Measurements from ENCODE around the gene TPRG1.

The TPRG1 gene

DNA sequence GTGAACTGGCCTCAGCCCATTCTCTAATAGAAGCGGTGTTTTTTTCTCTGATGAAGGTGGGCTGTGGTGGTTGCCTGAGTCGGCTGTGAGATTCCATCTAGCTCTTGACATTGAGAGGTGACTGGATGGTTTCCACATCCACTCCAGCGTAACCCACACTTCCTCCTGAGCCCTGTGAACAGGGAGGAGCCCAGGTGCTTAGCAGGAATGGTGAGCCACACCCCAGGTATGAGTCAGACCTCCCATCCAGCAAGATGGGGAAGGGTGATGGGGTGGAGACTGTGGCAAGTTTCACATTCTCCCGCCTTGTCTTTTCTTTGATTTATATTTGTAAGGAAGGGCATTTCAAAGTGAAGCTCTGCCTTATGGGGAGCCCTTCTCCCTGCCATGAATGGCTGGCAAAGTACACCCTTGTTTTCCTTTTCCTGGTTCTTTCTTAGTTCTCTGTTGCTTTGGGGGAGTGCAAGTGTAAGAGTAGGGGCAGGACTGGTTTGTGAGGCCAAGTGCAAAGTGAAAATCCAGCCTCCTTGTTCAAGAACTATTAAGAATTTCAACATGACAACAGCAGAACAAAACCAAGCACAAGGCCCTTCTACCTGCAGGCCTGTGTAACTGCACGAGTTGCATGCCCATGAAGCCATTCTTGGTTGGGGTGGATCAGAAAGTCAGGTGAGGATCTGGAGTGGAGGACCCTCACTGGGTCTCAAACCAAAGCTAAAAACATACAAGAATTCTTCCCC lies 4.6 kb upstream of the TPRG1 start:
- no peak for DNase-seq

DNA sequence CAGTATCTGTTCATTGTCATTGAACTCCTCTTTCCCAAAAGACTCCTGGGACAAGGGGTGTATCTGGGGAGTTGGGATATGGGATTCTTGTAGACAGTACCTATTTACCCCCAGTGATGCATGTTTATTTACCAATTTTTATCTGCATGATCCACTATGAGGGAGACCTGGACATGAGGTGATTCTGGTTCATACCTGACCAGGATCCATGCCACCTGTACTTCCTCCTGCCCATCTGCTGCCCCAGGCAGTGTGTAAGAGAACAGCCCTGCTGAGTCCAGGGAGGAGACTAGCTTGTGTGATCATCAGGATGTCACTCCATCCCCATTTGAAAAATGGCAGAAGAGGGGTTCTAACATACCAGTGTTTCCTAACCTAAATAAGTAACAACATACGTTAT lies 3.1 kb upstream of the TPRG1 start:
- no peak for DNase-seq

DNA sequence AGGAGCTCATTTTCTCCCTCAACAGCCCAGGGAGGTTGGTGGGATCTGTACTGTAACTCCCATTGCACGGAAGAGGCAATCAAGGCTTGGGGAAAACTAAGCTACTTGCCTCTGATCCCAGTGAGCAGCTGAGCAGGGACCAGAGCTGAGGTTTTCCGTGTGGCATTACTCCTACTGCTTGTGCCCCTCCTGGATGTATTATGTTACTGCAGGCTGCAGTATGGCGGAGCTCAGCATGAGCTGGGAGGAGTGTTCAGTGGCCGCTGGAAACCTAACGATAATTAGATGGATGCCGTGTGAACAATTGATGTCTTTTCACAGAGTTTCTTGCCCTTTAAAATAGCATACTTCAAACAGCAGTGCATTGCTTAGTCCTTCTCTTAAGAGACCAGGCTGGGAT lies 2.0 kb upstream of the TPRG1 start:
- DNase-seq: no peak

DNA sequence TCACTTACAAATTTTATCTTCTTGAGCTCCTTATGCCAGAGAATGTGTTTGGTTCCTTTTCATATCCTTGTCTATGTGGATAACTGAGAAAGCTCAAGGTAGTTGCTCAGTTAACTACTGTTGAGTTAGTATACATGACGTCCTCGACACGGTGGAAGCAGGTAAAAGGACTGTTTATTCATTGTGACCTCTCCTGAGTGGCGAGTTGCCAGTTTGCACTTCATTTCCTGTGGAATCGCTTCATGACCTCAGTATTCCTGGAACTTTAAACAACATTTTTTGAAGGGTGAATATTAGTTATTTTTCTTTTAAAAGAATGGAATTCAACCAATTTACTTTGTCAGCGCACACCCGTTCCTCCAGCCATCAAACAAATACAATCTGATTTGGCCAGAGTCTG lies 1.2 kb upstream of the TPRG1 start:
- no peak for DNase-seq

DNA sequence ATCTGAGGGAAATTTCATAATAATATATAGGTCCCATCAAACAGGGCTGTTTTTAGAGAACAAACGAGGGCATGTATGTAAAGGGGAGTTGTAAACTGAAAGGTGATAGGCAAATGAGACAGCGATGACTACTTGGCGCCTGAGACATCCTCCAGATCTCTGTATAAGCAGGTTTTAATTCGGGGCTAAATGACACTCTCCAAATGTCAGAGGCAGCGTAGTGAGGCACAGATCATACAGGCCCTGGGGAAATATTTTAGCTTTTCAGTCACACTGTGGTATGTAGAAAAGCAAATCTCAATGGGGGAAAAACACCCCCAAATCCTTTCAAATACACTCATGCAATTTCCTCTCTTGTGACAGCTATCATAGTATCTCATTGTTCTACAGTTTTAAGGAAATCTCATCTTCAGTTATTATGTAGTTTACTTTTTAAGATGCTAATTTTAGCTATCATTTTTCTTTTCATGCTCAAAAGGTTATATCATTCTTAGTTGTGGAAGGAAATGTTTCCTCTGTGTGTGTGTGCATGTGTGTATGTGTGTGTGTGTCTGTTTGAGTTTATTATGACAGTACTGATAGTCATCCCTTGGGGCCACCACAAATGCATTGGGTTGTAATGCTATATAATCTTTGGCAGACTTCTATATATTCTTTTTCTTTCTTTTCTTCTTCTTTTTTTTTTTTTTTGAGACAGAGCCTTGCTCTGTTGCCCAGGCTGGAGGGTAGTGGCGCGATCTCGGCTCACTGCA lies 1.1 kb downstream of the TPRG1 start:
- DNase-seq: no peak

DNA sequence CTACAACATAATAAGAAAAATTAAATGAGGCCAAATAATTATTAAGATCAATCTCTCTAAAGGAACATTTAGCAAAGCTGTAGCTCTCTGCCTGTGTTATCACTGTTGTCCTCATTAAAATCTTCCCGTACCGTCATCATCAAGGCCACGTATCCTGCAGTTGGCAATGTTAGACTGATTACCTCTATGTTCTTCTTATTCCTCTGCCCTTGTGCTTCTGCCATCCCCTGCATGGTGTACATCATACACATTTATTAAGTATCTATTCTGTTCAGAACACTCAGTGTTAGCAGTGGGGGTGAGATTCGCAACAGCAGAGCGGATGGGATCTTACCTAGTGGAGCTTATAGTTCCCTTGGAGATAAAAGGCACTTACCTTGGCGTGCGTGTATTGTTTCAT lies 12.8 kb downstream of the TPRG1 start:
- no peak for DNase-seq

DNA sequence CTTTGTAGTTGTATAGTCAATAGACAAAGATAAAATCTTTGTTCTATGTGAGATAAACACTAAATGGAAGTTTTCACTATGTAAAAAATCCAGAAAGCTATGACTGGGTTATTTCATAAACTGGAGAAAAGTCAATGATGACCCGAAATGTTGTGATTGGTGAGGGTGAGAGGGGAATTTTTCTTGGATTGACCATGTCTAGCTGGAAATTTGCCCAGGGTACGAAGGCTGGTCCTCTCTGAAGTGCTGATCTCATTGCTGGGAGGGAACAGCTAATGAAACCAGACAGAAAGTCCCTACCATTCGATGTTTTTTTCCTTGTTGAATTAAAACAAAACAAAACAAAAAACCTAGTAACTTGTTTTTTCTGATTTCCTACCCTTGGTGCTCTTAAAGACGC lies 14.3 kb downstream of the TPRG1 start:
- DNase-seq: no peak

DNA sequence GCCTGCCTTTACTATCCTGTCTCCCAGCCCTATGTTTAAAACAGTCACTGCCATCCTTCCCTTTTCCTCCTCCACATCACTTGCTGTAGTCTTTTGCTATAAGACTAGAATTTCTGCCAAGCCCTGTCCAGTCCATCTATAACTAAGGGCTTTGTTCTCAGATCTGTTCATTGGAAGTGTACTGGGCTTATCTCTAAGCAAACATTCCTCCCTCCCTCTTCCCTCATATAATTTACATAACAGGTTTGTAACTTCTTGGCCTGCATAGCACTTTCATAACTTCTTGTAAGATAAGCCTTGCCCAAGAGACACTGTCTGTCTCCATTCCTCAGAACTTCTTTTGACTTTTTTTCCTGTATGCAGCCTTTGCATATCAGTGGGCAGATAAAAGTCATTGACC lies 16.7 kb downstream of the TPRG1 start:
- no peak for DNase-seq

DNA sequence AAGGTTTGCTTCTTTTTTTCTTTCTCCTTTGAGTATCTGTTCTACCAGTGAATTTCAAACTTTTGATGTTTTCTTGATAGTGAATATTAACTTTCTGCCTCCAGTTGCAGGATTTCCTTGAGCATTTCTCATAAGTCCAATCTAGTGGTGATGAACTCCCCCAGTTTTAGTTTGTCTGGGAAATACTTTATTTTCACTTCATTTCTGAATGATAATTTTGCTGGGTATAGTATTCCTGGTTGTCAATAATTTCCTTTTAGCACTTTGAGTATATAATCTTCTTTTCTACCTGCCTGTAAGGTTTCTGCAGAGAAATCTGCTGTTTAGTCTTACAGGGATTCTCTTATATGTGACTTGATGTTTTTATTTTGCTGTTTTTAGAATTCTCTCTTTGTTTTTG lies 21.0 kb downstream of the TPRG1 start:
- no peak for DNase-seq

DNA sequence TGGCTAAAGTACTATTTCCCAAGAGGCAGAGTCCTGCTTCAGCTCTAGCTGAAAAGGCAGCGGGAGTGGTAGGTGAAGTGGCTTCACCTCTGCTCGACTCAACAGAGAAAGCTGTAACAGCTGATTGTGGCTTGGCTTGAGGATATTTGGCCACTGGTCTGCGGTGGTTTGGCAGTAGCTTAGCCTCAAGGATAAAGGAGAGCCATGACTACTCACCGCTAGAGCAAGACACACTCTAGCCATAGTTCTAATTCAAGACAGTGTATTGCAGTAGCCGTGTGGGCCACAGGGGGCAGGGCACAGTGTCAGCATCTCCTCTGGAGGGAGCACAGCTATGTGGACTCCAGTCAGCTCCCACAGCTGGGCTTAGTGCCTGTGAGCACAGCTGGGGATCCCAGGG lies 23.5 kb downstream of the TPRG1 start:
- DNase-seq: no peak

DNA sequence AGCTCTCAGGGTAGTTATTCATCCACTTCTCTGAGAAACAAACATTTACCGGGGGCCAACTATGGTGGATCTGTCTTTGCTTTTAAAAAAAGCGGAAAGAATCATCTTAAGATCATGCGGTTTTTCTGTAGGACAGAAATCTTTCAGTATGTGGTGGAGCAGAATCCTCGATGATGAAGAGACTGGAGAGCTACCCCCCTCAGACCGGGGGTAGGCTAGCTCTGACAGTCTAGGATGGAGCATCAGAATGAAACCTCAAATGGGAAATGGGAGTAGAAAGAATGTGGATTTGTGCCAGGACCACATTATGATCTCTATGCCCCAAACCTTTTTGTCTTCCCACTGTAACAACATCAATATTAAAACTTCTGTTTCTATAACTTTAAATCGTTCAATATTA lies 30.3 kb downstream of the TPRG1 start:
- DNase-seq: no peak

DNA sequence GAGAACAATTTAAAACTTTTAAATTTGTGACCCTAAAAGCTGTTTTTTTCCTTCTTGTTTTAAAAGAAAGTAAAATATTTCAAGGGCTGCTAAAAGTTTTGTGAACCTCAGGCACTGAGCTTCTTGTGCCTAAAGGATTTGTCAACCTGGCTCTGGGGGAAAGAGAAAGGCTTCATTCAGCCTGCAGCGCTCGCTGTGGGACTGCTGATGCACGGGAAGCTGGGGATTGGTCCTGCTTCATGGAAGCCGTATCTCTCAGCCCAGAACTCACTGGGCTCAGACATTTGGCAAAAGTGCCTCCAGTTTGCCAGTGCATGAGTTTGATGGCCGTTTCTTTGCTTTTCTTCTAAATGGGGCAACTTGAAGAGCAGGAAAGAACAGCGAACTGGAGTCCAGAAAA lies 30.8 kb downstream of the TPRG1 start:
- no peak for DNase-seq

DNA sequence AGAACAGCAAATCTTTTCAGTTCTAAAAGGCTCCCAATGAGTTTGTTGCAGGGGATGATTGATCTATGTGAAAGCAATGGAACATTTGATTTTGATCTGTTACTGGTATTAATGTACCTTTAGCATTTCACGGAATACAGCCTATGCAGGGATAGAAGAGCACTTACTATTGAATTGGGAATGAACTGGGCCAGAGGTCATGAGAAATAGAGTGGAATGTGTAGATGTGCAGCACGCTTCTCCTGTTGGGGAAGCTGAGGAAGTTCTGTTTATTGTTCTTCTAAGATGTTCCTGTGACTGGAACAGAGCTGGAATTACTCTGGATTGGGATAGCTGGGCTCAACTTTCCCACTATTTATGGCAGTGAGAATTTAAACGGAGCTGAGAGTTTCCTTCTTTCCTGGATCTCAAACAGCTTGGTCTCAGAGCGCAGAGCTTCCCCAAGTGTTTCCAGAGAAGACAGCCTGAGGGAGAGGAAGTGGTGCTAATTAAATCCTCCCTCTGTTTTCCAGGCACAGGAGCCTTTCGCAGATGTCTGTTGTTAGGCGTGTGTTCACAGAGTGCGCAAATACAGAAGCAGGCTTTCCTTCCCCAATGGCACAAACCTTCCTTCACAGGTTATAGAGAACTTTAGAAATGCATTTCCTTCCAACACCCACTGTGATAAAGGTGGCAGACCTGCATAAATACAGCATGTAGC lies 32.5 kb downstream of the TPRG1 start:
- DNase-seq: no peak

DNA sequence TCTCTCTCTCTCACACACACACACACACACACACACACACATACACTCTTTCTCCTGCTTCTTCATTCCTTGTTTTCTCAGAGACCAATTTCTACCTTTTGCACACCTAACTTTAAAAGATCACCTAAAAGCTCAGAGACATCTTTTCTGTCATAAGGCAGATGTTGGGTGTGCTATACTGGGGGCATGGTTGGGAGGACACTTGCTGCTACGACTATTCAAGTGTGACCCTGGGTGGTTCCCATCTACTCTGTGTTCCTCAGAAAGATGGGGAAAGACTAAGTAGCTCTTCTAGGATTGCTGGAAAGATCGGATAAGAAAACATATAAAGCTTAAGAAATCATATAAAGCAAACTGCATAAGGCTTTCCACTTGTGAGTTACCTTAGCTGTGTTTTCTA lies 33.2 kb downstream of the TPRG1 start:
- DNase-seq: no peak

DNA sequence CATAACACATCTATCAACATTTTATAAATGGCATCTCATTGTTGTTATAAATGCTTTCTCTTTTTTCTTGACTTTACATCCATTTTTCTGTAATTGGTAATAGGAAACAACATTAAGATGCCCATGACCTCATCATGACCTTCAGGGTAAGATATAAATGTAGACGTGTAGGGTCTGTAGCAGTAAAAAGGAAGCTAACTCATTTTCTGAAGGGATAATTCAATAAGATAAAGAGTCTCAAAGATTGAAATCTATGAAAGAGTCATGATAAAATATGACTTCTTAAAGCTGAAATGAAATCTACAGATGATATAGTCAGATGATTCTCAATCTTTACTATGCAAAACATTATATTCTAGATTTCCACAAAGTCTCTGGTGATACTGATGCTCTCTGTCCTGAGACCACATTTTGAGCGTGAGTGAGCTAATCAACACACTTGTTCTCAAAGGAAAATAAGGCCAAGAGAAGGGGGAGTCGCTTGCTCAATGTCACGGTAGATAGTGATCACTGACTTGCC lies 38.5 kb downstream of the TPRG1 start:
- DNase-seq: no peak

DNA sequence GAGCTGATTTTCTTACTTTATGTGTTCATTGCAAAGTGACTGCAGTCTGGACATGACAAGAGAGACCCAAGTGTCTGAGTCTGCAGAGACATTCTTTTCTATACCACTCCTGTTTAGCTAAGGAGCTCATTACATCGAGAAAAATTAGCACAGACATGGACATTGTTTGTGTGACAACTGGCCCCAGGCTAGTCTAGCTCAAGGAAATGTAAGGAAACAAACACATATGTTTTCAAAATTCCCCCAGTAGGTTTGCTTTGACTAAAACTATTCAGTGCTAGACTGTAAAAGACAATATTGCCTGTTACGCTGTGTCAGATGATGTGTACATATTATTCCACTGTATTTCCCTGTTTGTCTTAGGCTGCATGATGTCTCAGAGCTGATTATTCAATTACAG lies 40.9 kb downstream of the TPRG1 start:
- no peak for DNase-seq

DNA sequence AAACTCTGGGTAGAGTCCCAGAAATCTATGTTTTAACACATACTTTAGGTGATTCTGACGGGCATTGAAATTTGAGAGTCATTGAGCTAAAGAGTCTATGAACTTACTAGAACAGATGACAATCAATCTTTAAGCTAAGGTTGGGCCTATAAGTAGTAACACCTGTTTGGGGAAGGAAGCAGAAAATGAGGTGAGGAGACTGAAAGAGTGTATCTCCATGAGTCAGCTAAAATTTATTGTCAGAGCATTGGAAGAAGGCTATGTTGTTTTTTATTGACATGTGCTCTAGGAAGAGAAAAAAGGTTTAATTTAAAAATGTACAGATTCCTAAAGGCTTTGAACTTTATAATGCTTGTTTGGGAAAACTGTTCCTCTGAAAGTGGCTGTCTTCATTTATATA lies 42.9 kb downstream of the TPRG1 start:
- DNase-seq: no peak

DNA sequence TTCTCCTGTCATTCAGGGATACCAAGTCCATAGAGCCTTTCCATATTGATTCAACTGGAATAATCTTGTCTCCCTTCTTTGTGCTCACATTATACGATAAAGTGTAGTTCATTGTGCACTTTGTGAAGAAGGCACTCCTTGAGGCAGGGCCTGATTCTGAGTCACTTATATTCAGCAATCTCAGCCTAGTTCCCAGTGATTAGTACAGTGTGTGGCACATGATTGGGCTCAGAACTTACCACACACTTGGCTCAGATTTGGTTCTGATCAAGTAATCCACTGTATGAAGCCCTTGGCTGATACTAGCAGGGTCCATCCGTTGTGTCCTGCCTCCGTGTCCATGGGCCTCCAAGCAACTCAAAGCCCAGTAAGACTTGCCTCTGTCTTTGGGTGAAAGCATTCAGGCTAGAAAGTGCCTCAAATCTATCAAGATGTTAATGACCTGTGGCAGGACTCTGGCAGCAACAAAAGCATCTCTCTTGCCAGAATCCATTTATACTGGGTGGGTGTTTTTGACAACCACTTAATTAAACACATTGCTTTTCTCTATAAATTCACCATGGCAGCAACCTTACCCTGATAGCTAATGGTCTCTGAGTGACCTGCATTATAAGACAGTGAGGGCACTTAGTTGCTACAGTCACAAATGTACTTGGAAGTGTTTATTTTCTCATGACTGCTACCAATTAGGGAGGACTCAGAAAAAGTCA lies 51.3 kb downstream of the TPRG1 start:
- no peak for DNase-seq

DNA sequence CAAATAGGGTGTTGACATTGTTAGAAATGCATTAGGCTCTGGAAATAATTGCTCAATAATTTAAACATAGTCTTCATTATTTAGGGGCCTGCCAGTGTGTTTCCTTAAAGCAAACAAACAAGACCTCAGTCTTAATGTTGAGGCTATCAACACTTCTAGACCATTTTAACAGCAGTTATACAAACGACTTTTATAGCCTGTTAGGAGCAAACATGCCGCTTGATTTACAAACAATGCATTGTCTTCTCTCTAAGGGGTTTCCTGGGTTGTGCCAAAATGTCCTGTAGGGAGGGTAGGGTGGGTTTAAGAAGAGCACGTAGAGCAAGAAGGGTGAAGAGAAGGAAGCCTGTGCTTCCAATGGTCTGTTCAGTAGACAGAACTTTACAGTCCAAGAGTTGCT lies 53.7 kb downstream of the TPRG1 start:
- DNase-seq: no peak

DNA sequence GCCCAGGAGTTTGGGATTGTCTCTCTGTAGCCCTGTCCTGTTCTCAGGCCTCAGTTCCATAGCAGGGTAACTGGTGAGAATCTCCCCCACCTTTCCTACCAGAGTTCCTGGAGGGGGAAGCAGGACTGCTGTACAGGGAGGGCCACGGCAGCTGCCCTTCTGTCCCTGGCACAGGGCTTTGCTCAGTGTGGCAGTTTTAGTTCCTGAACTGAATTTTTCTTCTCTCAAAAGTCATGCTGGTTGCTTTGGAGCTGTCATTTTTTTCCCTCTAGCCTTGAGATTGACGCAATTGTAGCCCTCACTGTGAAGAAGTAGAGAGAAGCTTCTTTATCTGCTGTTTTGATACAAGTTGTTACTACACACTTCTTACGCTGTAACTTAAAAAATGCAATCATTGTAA lies 55.5 kb downstream of the TPRG1 start:
- DNase-seq: no peak

DNA sequence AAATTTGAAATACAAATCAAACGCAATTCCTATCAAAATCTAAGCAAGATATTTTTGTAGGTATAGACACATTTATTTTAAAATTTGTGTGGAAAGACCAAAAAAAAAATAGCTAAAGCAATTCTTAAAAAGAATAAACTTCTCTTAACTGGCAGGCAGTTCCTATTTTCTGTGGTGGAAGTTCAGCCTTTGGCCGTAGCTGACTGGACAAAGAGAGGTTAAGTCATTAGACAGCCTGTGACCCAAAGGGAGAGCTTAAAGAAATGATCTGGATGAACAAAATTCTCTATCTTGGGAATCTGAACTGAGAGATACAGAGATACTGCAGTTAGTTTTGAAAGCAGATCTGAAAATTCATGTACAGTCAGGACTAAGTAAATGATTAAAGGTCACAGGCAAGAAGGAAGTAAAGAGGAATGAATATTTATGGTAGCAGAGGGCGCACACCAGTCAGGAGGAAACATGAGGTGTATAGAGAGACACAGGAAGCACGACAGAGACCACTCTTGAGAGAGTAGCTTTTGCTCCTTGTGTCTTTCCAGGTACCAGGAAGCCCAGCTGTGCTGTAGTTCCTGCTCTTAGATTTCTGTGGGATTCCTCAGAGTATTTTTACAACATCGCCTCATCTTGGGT lies 57.5 kb downstream of the TPRG1 start:
- DNase-seq: no peak

DNA sequence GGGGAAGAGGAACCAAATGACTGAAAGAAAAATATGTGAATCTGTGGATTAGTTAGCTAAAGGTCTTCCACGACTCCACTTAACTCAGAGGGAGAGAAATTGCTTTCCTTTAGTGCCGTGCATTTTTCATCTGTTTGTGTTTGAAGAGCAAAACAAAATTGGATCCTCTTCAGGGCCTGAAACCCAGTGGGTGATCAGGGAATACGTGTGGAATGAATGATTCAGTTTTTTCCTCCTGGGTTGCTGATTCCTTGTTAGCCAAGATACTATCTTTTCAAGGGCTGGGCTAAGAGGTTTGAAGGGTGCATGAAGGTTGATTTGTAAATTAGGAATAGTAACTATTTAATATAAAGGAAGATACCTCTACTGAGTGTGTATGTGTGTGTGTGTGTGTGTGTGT lies 61.0 kb downstream of the TPRG1 start:
- DNase-seq: no peak
